ENCODE measurements around the gene VAMP5.
"Not testable (repeated sequence)": the region's sequence is repeated elsewhere in the genome, so short reads cannot be mapped to it uniquely, and the experiment has no call there.

Gene VAMP5, protein sequence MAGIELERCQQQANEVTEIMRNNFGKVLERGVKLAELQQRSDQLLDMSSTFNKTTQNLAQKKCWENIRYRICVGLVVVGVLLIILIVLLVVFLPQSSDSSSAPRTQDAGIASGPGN

DNA sequence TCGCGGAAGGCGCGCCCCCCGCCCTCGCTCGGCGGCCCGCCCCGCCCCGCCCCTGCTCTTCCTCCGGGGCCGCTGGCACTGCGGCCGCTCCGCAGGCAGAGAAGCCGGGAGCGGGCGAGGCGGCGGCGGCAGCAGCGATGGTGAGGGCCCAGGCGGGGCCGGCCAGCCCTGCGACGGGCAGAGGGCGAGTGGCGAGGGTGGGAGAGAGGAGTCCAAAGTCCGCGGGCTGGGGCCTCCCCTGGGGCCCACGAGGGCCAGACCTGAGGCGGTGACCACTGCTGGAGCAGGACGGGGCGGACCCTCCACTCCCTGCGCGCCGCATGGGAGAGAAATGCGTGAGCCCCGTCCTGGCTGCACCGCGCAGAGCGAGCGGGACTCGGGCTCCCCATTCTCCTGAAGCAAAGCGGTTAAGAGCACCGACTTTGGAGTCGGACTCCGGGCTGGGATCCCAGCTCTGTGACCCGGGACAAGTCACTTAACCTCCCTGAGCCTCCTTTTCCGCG lies at the start of gene VAMP5:
Gene VAMP5, plus strand, starts transcription at position 78 of the 503 bp plus-strand sequence. Its CDS starts 60 bp downstream, at position 138.
- peak; percentile 32 for DNase-seq (ENCODE audit: low read depth)

DNA sequence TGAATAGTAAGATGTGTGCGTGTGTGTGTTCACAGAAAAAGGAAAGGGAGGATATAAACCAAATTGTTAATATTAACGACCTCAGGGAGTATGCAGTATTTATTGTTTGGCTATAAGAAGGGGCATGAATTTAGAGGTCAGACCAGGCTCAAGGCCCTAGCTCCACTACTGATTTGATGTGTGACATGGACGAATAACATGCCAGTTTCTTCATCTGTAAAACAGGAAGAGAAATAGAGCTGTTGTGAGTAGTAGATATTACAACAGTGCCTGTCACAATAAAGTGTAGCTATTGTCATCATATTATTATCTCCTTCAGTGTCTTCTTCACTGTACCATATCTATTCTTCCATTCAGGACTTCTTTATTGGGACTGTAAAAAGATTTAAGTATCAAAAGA lies 49.4 kb upstream of the VAMP5 start:
- DNase-seq (ENCODE audit: low read depth), result no peak

DNA sequence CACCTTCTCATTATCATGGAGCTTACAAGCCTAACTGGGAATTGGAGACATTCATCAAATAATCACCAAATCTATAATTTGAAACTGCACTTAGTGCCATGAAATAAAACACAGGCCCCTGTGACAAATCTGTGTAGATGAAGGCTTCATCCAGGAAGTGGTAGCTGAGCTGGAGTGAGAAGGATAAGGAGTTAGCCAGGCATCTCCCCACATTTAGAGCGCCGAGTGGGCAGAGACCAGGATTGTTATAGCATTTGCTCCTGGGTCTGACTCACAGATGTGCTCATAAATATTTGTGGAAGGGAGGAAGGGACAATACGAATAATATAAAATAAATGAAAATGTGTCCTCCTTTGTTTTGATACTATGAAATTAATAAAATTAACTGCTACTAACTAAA lies 47.8 kb upstream of the VAMP5 start:
- no peak for DNase-seq (ENCODE audit: low read depth)

DNA sequence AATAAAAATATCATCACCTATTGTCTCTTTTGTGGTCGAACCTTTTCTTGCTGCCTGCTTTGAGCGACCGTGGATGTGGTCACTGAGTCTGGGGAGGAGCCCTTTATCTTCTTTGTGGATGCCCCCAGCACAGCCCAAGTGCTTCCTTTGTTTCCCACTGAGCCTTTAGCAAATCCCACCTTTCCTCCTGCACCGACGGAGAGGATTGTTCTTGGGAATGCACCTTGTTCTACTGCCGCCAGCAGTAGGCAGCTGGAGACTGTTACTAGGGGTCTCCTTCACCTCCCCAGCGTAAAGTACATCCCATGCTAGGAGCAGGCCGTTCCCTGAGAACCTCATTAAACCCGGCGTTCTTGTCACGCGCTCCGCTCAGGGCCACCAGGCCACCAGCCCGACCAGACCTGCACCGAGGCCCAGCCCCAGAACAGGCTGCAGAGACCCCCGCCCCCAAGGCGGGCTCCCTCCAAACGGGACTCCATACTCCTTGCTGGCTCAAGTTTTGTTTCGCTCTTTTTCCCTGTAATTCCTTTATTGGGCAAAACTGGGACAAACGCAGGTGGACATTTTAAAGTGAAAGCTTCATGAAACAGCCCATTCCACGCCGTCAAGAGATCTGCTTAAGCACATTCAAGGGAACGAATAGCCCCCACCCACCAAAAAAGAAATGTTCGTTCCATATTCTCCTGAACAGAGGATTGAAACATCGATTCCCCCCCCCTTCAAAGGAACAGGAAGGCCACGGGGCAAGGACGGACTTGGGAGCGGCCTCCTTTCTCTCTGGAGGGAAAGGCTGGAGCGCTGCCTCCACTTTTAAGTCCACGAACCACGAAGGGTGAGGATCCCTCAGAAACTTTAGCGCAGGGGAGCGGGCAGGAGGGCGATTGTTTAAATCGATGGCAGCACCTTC lies 46.4 kb upstream of the VAMP5 start:
- DNase-seq (ENCODE audit: low read depth), result peak; percentile 10

DNA sequence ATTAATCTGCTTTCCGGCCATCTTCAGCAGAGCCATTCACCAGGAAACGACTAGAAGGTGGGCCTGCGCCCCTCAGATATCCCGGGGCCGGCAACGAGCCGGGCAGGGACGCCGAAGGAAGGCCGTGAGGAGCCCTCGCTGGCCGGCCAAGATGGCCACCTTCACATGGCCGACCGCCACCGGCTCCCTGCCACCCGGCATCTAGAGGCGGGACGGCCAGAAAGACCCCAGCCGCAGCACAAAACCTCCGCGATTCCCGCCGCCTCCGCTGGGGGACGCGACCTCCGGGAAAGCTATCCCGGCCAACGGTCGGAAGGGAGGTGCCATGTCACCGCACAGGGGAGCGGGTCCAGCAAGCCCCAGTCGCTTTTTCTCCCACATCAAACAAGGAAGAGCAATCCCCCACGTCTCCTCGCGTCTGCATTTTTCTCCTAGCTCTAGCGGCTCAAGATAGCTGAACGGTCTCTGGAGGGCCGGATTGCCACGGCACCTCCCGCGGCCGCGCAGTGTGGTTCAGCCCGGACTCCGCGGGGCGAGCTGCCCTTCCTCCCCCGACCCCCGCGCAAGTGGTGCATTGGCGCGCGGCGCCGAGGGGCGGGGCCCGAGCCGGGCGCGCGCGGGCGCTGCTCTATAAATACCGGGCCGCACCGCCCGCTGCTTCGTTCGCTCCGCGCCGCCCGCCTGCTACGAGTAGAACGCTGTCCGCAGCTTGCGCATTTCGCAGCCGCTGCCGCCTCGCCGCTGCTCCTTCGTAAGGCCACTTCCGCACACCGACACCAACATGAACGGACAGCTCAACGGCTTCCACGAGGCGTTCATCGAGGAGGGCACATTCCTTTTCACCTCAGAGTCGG lies 45.5 kb upstream of the VAMP5 start, which contains the start of gene MAT2A:
Gene MAT2A, plus strand, starts transcription at position 662 of the 854 bp plus-strand sequence. Its CDS starts 120 bp downstream, at position 782.
- peak; percentile 87 for DNase-seq (ENCODE audit: low read depth)

DNA sequence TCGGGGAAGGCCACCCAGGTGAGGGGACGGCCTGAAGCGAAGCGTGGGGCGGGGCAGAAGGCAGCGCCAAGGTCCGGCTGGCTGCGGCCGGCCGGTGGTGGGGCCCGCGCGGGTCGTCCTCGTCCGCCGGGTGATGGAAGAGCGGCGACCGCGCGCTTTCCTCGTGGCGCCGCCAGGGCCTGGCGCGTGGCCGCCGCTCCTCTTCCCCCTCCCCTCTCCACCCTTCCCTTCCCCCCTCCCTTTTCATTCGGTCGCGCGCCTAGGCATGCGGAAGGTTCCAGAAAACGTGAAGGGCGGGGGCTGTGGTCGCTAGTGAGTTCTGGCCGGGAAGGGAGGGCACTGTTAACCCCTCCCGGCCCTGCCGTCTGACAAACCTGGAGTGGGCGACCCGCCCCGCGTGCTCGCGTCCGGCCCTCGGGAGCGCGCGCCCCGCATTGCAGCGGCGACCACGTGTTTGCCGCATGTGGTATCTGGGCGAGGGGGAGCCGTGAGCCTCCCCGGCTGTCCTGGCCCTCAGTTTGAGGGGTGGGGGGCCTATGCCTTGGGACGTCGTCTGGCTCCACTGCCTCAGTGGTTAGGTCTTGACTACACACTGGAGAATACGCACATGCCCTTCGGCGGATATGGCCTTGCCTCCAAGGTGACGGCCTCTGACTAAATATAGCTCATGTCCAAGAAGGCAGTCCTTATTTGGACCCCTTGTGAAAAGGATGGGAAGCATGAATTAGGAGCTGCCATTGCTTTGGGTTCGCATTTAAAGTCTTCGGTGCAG lies 44.7 kb upstream of the VAMP5 start:
- DNase-seq (ENCODE audit: low read depth), result peak; percentile 76

DNA sequence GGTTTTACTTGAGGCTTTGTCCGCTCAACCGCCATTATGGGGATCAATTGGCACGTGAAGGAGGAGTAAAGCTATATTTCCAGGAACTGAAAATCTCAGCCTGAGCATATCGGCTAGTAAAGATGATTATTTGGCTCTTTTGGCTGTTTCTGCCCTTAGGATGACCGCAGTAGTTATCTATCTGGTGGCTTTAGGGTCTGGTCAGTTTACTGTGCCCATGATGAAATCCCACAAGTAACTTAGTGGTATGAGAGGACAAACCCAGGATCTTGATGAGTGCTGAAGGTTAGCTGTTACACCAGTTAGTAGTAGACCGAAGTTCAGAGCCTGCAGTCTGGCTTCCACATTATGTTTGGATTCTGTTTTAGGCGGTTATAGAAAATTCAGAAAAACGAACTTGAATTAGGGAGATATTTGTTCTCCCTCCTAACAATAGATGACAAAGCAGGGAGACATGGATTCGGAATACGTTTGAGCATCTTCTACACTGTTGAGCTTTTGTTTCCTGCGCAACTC lies 44.0 kb upstream of the VAMP5 start:
- DNase-seq (ENCODE audit: low read depth), result no peak

DNA sequence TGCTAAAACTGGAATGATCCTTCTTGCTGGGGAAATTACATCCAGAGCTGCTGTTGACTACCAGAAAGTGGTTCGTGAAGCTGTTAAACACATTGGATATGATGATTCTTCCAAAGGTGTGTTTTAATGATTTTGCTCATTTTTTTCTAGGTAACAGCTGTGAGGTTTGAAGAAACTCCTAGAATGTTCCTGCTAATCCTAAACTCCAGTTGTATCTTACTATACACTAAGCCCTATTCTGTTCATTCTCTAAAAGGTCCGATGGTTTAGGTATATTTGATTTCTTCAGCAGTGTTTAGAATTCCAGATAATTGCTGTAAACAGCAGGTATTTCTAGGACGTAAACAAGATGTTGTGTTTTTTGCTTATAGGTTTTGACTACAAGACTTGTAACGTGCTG lies 43.0 kb upstream of the VAMP5 start:
- no peak for DNase-seq (ENCODE audit: low read depth)

DNA sequence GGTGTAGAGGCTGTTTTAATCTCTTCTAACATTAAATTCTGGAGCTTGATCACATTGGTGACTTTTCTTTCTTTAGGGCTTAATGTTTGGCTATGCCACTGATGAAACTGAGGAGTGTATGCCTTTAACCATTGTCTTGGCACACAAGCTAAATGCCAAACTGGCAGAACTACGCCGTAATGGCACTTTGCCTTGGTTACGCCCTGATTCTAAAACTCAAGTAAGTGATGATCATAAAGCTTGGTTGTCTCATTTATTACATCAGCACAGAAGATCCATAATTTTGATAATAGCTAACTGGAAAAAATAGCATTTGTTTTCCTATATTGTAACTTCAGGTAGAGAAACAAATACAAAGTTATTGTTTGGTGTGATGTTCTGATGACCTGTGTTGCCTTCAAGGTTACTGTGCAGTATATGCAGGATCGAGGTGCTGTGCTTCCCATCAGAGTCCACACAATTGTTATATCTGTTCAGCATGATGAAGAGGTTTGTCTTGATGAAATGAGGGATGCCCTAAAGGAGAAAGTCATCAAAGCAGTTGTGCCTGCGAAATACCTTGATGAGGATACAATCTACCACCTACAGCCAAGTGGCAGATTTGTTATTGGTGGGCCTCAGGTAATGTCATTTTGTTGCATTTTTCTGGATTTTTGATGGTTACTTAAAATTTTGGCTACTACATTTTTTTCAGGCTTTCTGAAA lies 42.3 kb upstream of the VAMP5 start:
- DNase-seq (ENCODE audit: low read depth), result no peak

DNA sequence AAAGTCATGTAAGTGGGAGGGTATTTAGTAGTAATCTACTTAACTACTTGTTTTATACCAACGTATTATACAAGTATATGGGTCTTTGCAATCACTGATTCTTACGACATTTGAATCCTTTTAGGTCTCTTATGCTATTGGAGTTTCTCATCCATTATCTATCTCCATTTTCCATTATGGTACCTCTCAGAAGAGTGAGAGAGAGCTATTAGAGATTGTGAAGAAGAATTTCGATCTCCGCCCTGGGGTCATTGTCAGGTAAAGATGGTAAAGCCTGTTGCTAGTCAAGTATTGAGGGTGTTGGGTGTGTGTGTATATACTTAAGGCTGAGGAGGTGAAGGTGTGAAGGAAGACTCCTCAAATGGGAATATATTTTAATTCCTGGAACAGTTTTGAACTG lies 41.5 kb upstream of the VAMP5 start:
- no peak for DNase-seq (ENCODE audit: low read depth)

DNA sequence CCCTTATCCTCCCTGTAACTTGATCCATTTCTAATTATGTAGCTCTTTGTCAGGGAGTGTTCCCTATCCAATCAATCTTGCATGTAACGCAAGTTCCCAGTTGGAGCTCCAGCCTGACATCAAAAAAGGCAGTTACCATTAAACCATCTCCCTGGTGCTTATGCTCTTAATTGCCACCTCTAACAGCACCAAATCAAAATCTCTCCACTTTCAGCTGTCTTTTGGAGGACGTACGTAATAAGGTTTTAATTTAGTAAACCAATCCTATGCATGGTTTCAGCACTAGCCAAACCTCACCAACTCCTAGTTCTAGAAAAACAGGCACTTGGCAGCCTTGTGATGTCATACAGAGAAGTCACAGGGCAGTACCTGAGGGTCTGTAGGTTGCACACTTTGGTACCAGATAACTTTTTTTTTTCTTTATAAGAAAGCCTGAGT lies 40.0 kb upstream of the VAMP5 start:
- not testable (repeated sequence) for DNase-seq (ENCODE audit: low read depth)

DNA sequence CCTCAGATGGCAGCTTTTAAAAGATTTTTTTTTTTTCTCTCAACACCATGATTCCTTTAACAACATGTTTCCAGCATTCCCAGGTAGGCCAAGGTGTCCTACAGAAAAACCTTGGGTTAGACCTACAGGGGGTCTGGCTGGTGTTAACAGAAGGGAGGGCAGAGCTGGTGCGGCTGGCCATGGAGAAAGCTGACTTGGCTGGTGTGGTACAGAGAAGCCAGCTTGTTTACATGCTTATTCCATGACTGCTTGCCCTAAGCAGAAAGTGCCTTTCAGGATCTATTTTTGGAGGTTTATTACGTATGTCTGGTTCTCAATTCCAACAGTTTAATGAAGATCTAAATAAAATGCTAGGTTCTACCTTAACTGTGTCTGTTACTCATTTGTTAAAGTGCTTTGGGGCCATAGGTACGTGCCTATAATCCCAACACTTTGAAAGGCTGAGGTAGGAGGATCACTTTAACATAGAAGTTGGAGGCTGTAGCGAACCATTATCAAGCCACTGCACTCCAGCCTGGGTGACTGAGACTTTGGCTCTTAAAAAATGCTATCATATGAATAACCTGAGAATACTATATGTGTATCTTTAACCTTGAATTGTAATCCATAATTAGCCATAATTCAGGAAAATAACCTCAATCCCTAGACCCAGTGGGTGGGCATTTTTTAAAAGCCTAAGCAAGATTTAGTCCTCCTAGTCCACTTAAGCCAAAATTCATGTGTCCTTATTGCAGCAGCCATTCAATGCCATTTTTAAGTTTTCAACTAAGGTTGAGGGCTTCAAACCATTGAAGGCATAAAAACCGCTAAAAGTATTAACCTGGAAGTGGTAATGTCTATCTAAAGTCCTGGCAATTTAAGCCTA lies 39.1 kb upstream of the VAMP5 start:
- not testable (repeated sequence) for DNase-seq (ENCODE audit: low read depth)

DNA sequence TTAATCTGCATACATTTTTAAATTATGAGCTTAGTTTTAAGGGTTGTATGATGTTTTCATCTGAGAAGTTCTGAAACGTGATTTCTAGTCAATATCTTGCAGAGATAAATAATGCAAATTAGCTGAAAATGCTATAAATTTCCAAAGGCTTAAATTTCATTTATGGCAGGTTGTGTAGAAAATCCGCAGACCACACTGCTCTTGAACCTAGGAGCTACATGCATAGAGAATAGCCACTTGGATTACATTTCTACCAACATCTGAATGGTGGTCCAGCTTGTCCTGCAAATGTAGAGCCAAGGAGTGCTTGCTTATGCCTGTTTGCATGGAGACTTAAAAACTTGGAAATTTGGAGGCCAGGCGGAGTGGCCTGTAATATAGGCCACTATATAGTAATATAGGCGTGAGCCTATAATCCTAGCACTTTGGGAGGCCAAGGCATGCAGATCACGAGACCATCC lies 38.4 kb upstream of the VAMP5 start:
- DNase-seq (ENCODE audit: low read depth), result no peak

DNA sequence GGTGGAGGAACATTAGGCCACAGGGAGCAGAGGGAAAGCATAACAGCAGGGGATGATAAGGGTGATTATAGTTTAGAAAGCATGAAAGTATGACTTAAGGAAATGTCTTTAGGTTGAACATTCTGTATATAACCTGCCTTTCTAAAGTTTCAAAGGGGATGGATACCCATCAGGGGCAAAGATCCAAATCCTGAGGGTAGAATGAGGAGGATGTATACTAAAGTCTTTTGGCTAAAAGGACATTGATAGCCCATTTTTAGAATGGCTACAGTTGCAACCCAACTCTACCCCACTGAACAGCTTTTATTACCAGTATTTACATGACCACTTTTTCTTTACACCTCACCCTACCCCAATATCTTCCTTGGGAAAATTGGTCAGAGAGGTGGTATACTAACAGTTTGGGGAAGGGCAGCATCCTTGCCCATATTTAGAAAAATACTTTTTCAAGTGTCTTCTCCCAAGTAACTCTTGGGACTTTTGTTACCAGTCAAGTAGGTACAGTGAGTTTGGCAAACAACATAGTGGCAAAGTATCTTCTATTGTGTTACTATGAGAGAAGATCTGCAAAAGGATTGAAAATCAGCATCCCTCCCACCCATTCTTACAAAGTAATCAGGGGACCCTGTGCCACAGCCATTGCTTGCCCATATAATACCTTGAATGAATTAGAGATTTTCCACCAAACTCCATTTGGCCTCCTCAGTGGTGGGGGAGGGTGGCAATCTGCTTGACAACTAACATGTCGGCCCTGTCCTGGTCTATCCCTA lies 37.0 kb upstream of the VAMP5 start:
- no peak for DNase-seq (ENCODE audit: low read depth)

DNA sequence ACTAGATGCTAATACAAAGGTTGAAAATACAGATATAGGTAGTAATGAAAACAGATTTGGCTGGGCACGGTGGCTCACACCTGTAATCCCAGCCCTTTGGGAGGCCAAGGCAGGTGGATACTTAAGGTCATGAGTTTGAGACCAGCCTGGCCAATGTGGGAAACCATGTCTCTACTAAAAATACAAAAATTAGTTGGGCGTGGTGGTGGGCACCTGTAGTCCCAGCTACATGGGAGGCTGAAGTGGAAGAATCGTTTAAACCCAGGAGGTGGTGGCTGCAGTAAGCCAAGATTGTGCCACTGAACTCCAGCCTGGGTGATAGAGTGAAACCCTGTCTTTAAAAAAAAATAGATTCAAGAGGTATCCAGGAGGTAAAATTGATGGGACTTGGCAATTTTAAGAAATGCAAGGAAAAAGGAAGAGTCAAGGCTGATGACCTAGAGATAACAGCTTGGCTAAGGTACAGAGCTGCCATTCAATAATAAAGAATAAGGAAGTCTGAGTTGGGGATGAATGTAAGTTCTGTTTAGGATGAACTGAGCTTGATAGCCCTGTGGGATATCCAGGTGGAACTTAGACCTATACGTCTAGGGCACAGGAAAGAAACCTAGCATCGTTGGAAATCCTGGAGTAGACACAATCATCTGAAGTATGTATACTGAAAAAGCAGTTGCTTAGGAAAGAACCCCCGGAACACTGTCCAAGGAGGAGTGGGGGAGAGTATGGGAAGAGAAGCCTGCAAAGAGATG lies 36.2 kb upstream of the VAMP5 start:
- no peak for DNase-seq (ENCODE audit: low read depth)

DNA sequence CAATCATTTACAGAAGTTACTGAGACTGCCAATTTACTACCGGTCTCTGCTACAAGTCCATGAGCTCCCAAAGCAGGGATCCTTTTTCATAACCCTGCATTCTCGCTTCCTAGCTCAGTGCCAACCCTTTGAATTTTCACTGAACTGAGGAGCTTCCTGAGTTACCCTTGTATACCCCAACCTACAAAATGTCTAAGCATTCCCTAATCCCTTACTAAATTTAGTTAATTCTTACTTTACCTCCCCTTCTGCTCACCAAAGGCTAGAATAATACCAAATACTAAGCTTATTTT lies 35.7 kb upstream of the VAMP5 start:
- DNase-seq (ENCODE audit: low read depth), result no peak

DNA sequence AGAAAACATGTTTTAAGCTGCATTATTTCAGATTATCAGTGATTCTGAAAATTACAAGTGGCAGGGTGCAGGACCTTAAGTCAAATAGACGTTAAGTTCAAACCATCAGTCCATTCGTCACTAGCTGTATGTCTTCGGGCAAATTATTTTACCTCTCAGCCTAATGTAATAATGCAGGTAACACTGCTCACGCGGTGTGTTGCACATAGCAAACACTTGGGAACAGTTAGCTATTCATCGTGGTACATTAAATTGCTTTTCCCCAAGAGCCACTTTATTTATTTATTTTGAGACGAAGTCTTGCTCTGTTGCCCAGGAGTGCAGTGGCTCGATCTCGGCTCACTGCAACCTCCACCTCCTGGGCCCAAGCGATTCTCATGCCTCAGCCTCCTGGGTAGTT lies 35.1 kb upstream of the VAMP5 start:
- DNase-seq (ENCODE audit: low read depth), result no peak

DNA sequence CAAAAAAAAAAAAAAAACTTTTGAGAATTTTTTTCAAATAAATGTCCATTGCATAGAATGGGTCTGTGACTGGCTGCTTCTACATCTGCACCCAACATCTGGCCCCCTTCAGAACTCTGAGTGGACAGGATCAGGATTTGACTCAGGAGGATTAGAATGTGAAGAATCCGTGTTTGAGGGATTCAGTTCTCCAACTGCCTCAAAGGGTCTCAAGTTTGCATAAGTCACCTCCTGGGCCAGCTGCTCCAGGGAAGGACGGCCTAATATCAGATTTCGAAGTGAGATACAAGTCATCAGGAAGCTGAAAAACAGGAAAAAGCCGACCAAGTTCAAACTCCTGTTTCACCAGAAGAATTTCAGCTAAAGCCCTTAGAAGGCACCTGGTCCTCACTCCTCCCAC lies 34.4 kb upstream of the VAMP5 start:
- DNase-seq (ENCODE audit: low read depth), result no peak

All from stimulated activated CD8-positive, alpha-beta memory T cell treated with anti-CD3 and anti-CD28 coated beads, Interleukin-12 subunit alpha, Interleukin-12 subunit beta, amount 100 ng/mL, for 4 hours (primary cell).